ENCODE measurements around the gene MCF2L.

MCF2L gene

GRCh38 chr13:112947796-112948195, 21.2 kb upstream of the MCF2L start:
- Histone ChIP-seq H4K20me1 (ENCODE audit: insufficient read depth, low read length) (no peaks in the 10 kb centered on the region), H2AFZ (ENCODE audit: low read depth, low read length) (no peak overlapping the region), H3K4me2 (ENCODE audit: low read length) (no peak overlapping the region), H3K4me3 (ENCODE audit: low read length) (no peak overlapping the region), H3K9me3 (ENCODE audit: insufficient read depth, low read length) (no peaks in the 10 kb centered on the region), H3K9ac (ENCODE audit: low read length) (no peak overlapping the region), H3K79me2 (ENCODE audit: low read length) (no peaks in the 10 kb centered on the region), H3K4me1 (ENCODE audit: low read length) (peaks cover 4% of the 10 kb centered on the region; the same call in 1 of the 2 replicates), H3K36me3 (replicated peaks; ENCODE audit: low read depth, low read length) (no peaks in the 10 kb centered on the region), H3K27ac (ENCODE audit: low read length) (no peak overlapping the region), H3K27me3 (ENCODE audit: low read depth, low read length) (peaks cover 75% of the 10 kb centered on the region)
- TF ChIP-seq, protein P1, sequence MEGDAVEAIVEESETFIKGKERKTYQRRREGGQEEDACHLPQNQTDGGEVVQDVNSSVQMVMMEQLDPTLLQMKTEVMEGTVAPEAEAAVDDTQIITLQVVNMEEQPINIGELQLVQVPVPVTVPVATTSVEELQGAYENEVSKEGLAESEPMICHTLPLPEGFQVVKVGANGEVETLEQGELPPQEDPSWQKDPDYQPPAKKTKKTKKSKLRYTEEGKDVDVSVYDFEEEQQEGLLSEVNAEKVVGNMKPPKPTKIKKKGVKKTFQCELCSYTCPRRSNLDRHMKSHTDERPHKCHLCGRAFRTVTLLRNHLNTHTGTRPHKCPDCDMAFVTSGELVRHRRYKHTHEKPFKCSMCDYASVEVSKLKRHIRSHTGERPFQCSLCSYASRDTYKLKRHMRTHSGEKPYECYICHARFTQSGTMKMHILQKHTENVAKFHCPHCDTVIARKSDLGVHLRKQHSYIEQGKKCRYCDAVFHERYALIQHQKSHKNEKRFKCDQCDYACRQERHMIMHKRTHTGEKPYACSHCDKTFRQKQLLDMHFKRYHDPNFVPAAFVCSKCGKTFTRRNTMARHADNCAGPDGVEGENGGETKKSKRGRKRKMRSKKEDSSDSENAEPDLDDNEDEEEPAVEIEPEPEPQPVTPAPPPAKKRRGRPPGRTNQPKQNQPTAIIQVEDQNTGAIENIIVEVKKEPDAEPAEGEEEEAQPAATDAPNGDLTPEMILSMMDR (IDR thresholded peaks at IDR 0.05; ENCODE audit: low read depth, low read length) = no peak
- TF ChIP-seq EZH2phosphoT487 (IDR thresholded peaks at IDR 0.05; ENCODE audit: low read depth) = no peak

DNA sequence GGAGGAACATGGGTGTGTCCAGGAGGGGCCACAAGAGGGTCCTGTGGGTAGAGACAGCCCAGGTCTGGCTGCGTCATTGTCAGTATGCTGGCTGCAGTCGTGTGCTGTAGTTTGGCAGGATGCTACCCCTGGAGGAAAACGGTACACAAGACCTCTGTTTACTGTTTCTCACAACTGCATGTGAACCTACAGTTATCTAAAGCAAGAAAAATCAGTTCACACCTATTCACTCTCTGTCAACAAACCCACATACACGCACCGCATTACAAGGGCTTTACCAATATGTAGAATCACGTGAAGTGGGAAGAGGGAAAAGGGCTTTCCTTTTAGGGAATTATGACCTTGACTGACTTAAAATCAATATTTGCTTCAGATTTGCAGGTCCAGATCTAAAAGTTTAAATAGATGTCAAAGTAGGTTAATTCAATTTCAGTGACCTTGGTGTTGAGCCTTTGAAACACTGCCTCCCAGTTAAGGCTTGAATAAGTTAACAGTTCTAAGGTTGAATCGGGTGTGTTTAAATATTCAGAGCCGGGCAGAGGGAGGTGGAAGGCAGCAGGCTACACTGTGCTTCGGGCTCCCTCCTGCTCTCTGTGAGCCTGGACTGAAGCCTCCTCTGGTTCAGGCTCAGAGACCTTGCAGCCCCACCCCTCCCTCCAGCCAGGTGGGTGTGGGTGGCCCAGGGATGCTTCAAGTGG, 17.2 kb upstream of the MCF2L start:
- Histone ChIP-seq H3K4me3 (ENCODE audit: low read length) (no peak overlapping the region), H3K9ac (ENCODE audit: low read length) (no peak overlapping the region), H3K27ac (ENCODE audit: low read length) (no peak overlapping the region), H3K4me2 (ENCODE audit: low read length) (no peak overlapping the region), H3K36me3 (replicated peaks; ENCODE audit: low read depth, low read length) (no peaks in the 10 kb centered on the region), H3K27me3 (ENCODE audit: low read depth, low read length) (peaks cover 64% of the 10 kb centered on the region), H3K9me3 (ENCODE audit: insufficient read depth, low read length) (no peaks in the 10 kb centered on the region), H3K79me2 (ENCODE audit: low read length) (no peaks in the 10 kb centered on the region), H3K4me1 (ENCODE audit: low read length) (no peaks in the 10 kb centered on the region), H2AFZ (ENCODE audit: low read depth, low read length) (no peak overlapping the region), H4K20me1 (ENCODE audit: insufficient read depth, low read length) (no peaks in the 10 kb centered on the region)
- no peak for TF ChIP-seq EZH2phosphoT487 (IDR thresholded peaks at IDR 0.05; ENCODE audit: low read depth)

- Histone ChIP-seq H3K4me2 (ENCODE audit: low read length) (no peak overlapping the region), H4K20me1 (ENCODE audit: insufficient read depth, low read length) (no peaks in the 10 kb centered on the region), H3K27ac (ENCODE audit: low read length) (no peak overlapping the region), H3K36me3 (replicated peaks; ENCODE audit: low read depth, low read length) (no peaks in the 10 kb centered on the region), H3K27me3 (ENCODE audit: low read depth, low read length) (peaks cover 54% of the 10 kb centered on the region), H3K4me1 (ENCODE audit: low read length) (no peaks in the 10 kb centered on the region), H3K79me2 (ENCODE audit: low read length) (no peaks in the 10 kb centered on the region), H3K9ac (ENCODE audit: low read length) (no peak overlapping the region), H3K4me3 (ENCODE audit: low read length) (no peak overlapping the region), H2AFZ (ENCODE audit: low read depth, low read length) (no peak overlapping the region), H3K9me3 (ENCODE audit: insufficient read depth, low read length) (no peaks in the 10 kb centered on the region)
- TF ChIP-seq, protein P1 (IDR thresholded peaks at IDR 0.05; ENCODE audit: low read depth, low read length) = no peak
- no peak for TF ChIP-seq EZH2phosphoT487 (IDR thresholded peaks at IDR 0.05; ENCODE audit: low read depth)
Observed at GRCh38 chr13:112952759-112953551, 16.1 kb upstream of the MCF2L start.

- H3K27ac ChIP-seq (ENCODE audit: low read length) = no peak overlapping the region
- no peaks in the 10 kb centered on the region for H3K36me3 ChIP-seq (replicated peaks; ENCODE audit: low read depth, low read length)
- no peaks in the 10 kb centered on the region for H3K9me3 ChIP-seq (ENCODE audit: insufficient read depth, low read length)
- H3K4me3 ChIP-seq (ENCODE audit: low read length) = no peak overlapping the region
- H3K79me2 ChIP-seq (ENCODE audit: low read length) = no peaks in the 10 kb centered on the region
- H3K9ac ChIP-seq (ENCODE audit: low read length) = no peak overlapping the region
- peaks cover 53% of the 10 kb centered on the region for H3K27me3 ChIP-seq (ENCODE audit: low read depth, low read length)
- no peaks in the 10 kb centered on the region for H3K4me1 ChIP-seq (ENCODE audit: low read length)
- no peaks in the 10 kb centered on the region for H4K20me1 ChIP-seq (ENCODE audit: insufficient read depth, low read length)
- TF ChIP-seq, protein P1 (IDR thresholded peaks at IDR 0.05; ENCODE audit: low read depth, low read length) = no peak
- no peak for TF ChIP-seq EZH2phosphoT487 (IDR thresholded peaks at IDR 0.05; ENCODE audit: low read depth)
- no peak overlapping the region for H2AFZ ChIP-seq (ENCODE audit: low read depth, low read length)
- H3K4me2 ChIP-seq (ENCODE audit: low read length) = no peak overlapping the region
Observed at GRCh38 chr13:112953591-112954487, 15.2 kb upstream of the MCF2L start.

Measured in OCI-LY3 (cell line).